GM12891 (cell line): Measurements from ENCODE around the gene CPSF3.

Experiments used
- POLR2AphosphoS5 ChIP-seq: IDR thresholded peaks from 2 replicates; pipeline ENCODE4 v1.6.1; 2011; ENCODE audit warnings: low read depth, low read length, control low read depth
- TAF1 ChIP-seq: IDR thresholded peaks from 2 replicates; pipeline ENCODE4 v1.6.1; 2011; ENCODE audit warnings: low read depth, low read length, control low read depth

GRCh38 chr2:9493478-9493877, 70.0 kb downstream of the CPSF3 start:
- TF ChIP-seq TAF1 (no peak), POLR2AphosphoS5 (no peak)
